Smooth muscle cell (in vitro differentiated cells): Measurements from ENCODE around the gene WFDC2. TPM values are rescaled to one million over a fixed set of nuclear protein-coding genes. Genes with fewer than 3 reads are reported as not detected.
A peak's percentile ranks its signal among the peaks of the same experiment; 100 is the strongest.

Experiments used
- DNase-seq: peaks from one replicate; lab custom pipeline; 2025; ENCODE audit not compliant: unreplicated experiment; lab: John Stamatoyannopoulos, UW
- H2AFZ ChIP-seq: fragments of 200-600 bp; sonication (generic); 2 replicates; pipeline ENCODE4 v1.6.0; 2016; ENCODE audit warnings: antibody characterized with exemption, low read depth, mild to moderate bottlenecking
- H3F3A ChIP-seq: fragments of 200-600 bp; sonication (generic); 2 replicates; pipeline ENCODE4 v1.6.0; 2017; ENCODE audit warnings: antibody characterized with exemption, low read depth
- H3K27ac ChIP-seq: fragments of 200-600 bp; sonication (generic); 2 replicates; pipeline ENCODE4 v1.5.1; 2016; ENCODE audit warnings: low read depth, mild to moderate bottlenecking
- H3K27me3 ChIP-seq: fragments of 200-600 bp; sonication (generic); 2 replicates; pipeline ENCODE4 v1.6.1; 2016; ENCODE audit warnings: low read depth, mild to moderate bottlenecking
- H3K36me3 ChIP-seq: fragments of 200-600 bp; sonication (generic); 2 replicates; pipeline ENCODE4 v1.5.1; 2016; ENCODE audit warnings: low read depth
- H3K4me1 ChIP-seq: fragments of 200-600 bp; sonication (generic); 2 replicates; pipeline ENCODE4 v1.5.1; 2016; ENCODE audit warnings: low read depth
- H3K4me2 ChIP-seq: fragments of 200-600 bp; sonication (generic); 2 replicates; pipeline ENCODE4 v1.6.0; 2016; ENCODE audit warnings: mild to moderate bottlenecking
- H3K4me3 ChIP-seq: fragments of 200-600 bp; sonication (generic); 2 replicates; pipeline ENCODE4 v1.5.1; 2016; ENCODE audit warnings: mild to moderate bottlenecking
- H3K79me2 ChIP-seq: fragments of 200-600 bp; sonication (generic); 2 replicates; pipeline ENCODE4 v1.6.0; 2016; ENCODE audit warnings: low read depth, mild to moderate bottlenecking
- H3K9ac ChIP-seq: fragments of 200-600 bp; sonication (generic); 2 replicates; pipeline ENCODE4 v1.6.0; 2016; ENCODE audit warnings: low read depth
- H3K9me3 ChIP-seq: fragments of 200-600 bp; sonication (generic); replicated peaks from 2 replicates; pipeline ENCODE4 v1.5.1; 2016; ENCODE audit warnings: low read depth
- H4K20me1 ChIP-seq: fragments of 200-600 bp; sonication (generic); 2 replicates; pipeline ENCODE4 v1.6.0; 2016; ENCODE audit warnings: low read depth
- CTCF ChIP-seq: fragments of 200-600 bp; sonication (generic); IDR thresholded peaks from 2 replicates; pipeline ENCODE4 v1.5.1; 2017; ENCODE audit warnings: borderline replicate concordance, mild to moderate bottlenecking, antibody characterized with exemption; ENCODE audit not compliant: insufficient read depth, poor library complexity, severe bottlenecking
- WGBS: methylation state at CpG from one replicate; pipeline ENCODE4 v1.1.7; 2016; ENCODE audit warnings: low lambda C conversion rate; 5-methylcytosine and 5-hydroxymethylcytosine counted together
- polyA plus RNA-seq: library from polyadenylated mRNA; unstranded; fragments of >200 nt; fragmentation: Nextera tagmentation; extraction: Ambion mirVana; gene quantifications from 2 replicates; pipeline ENCODE4 v1.2.1, GENCODE V29; 2016
- total RNA-seq: library from RNA; depleted of rRNA; stranded (reverse); fragments of >200 nt; gene quantifications from 2 replicates; pipeline ENCODE4 v1.2.3, GENCODE V29; 2014

WFDC2 gene
- total and polyA plus RNA-seq, 2 experiments from 2014 or later, result 3.0 to 9.5 TPM

GRCh38 chr20:45436732-45437485 lies 32.6 kb upstream of the WFDC2 start:
- no peaks in the 10 kb centered on the region for H3F3A ChIP-seq
- H2AFZ ChIP-seq, result peak overlapping the region; percentile 67
- peak; percentile 71 for DNase-seq
- peak overlapping the region; percentile 88 for H3K4me2 ChIP-seq
- 13% methylated on average over 33 of the region's 33 CpGs for WGBS
- no peaks in the 10 kb centered on the region for H3K9me3 ChIP-seq
- no peaks in the 10 kb centered on the region for H4K20me1 ChIP-seq
- no peaks in the 10 kb centered on the region for H3K27me3 ChIP-seq
- H3K4me3 ChIP-seq, result peak overlapping the region; percentile 76
- TF ChIP-seq CTCF, result peak; percentile 92
- H3K9ac ChIP-seq, result peak overlapping the region; percentile 58
- no peak overlapping the region for H3K27ac ChIP-seq
- H3K36me3 ChIP-seq, result no peaks in the 10 kb centered on the region
- H3K79me2 ChIP-seq, result no peaks in the 10 kb centered on the region
- peaks cover 2% of the 10 kb centered on the region for H3K4me1 ChIP-seq

GRCh38 chr20:45440424-45440823 lies 29.1 kb upstream of the WFDC2 start:
- Histone ChIP-seq H3K9me3 (no peaks in the 10 kb centered on the region), H3F3A (no peaks in the 10 kb centered on the region), H4K20me1 (no peaks in the 10 kb centered on the region), H3K4me1 (peaks cover 2% of the 10 kb centered on the region), H3K27ac (no peak overlapping the region), H3K4me2 (no peak overlapping the region), H3K4me3 (no peak overlapping the region), H3K27me3 (no peaks in the 10 kb centered on the region), H3K36me3 (no peaks in the 10 kb centered on the region), H3K79me2 (no peaks in the 10 kb centered on the region), H2AFZ (no peak overlapping the region), H3K9ac (no peak overlapping the region)
- 96% methylated on average over 3 of the region's 3 CpGs for WGBS
- TF ChIP-seq CTCF, result no peak
- no peak for DNase-seq

GRCh38 chr20:45440891-45441685 lies 28.5 kb upstream of the WFDC2 start:
- Histone ChIP-seq H3K36me3 (no peaks in the 10 kb centered on the region), H3K4me3 (no peak overlapping the region), H3K79me2 (no peaks in the 10 kb centered on the region), H3K27me3 (no peaks in the 10 kb centered on the region), H3K9me3 (no peaks in the 10 kb centered on the region), H3K4me1 (peaks cover 2% of the 10 kb centered on the region), H3K27ac (no peak overlapping the region), H4K20me1 (no peaks in the 10 kb centered on the region), H3F3A (no peaks in the 10 kb centered on the region), H2AFZ (no peak overlapping the region), H3K4me2 (no peak overlapping the region), H3K9ac (no peak overlapping the region)
- WGBS, result 56% methylated on average over 5 of the region's 5 CpGs
- no peak for DNase-seq
- TF ChIP-seq CTCF, result no peak
